OCI-LY7 (cell line): Measurements from ENCODE around the gene THRB. TPM values are rescaled to one million over a fixed set of nuclear protein-coding genes. Genes with fewer than 3 reads are reported as not detected.

ENCODE experiments used
- BruUV-seq: library from RNA; stranded (reverse); fragments of 400-500 nt; replicated peaks from 2 replicates; lab custom pipeline; 2021; lab: Mats Ljungman, UMichigan
- CTCF ChIA-PET: fragments of 300-600 bp; sonication (Branson Sonifier 250); formaldehyde crosslinking; loops from one replicate; lab custom pipeline; 2022; ENCODE audit warnings: antibody characterized with exemption; ENCODE audit not compliant: unreplicated experiment; lab: Charles Lee
- POLR2A ChIA-PET: fragments of 300-600 bp; sonication (Branson Sonifier 250); formaldehyde crosslinking; loops from one replicate; lab custom pipeline; 2022; ENCODE audit warnings: antibody characterized with exemption; lab: Charles Lee
- DNase-seq: peaks from one replicate; pipeline ENCODE4 v3.0.0-alpha.2; 2015; ENCODE audit warnings: low spot score
- H2AFZ ChIP-seq: fragments of 200-600 bp; sonication (generic), shearing (Covaris generic); 2 replicates; pipeline ENCODE4 v1.6.1; 2014; ENCODE audit warnings: mild to moderate bottlenecking, antibody characterized with exemption, low read length, moderate library complexity
- H3K27ac ChIP-seq: fragments of 200-600 bp; sonication (generic); 2 replicates; pipeline ENCODE4 v1.5.1; 2014; ENCODE audit warnings: mixed run types, low read depth, mild to moderate bottlenecking, moderate library complexity, low read length, inconsistent platforms; ENCODE audit not compliant: poor library complexity, severe bottlenecking
- H3K36me3 ChIP-seq: fragments of 200-600 bp; sonication (generic); 2 replicates; pipeline ENCODE4 v1.6.1; 2014; ENCODE audit warnings: mild to moderate bottlenecking, antibody characterized with exemption, low read length, moderate library complexity, mixed read lengths; ENCODE audit not compliant: insufficient read depth
- H3K4me1 ChIP-seq: fragments of 200-600 bp; sonication (generic); 2 replicates; pipeline ENCODE4 v1.5.1; 2014; ENCODE audit warnings: mild to moderate bottlenecking, low read length; ENCODE audit not compliant: insufficient read depth, poor library complexity, severe bottlenecking
- H3K4me2 ChIP-seq: fragments of 200-600 bp; sonication (generic); 2 replicates; pipeline ENCODE4 v1.6.1; 2014; ENCODE audit warnings: mild to moderate bottlenecking, low read length
- H3K4me3 ChIP-seq: fragments of 200-600 bp; sonication (generic); 2 replicates; pipeline ENCODE4 v1.5.1; 2014; ENCODE audit warnings: mild to moderate bottlenecking, low read depth, low read length; ENCODE audit not compliant: poor library complexity, severe bottlenecking
- H3K79me2 ChIP-seq: fragments of 200-600 bp; sonication (generic); 2 replicates; pipeline ENCODE4 v1.6.1; 2016; ENCODE audit warnings: low read depth, mild to moderate bottlenecking, low read length, moderate library complexity, mixed read lengths; ENCODE audit not compliant: insufficient read depth
- H3K9me2 ChIP-seq: fragments of 200-600 bp; sonication (generic); 2 replicates; pipeline ENCODE4 v1.6.1; 2016; ENCODE audit warnings: mild to moderate bottlenecking, low read length, mixed read lengths; ENCODE audit not compliant: insufficient read depth
- H3K9me3 ChIP-seq: fragments of 200-600 bp; sonication (generic); 2 replicates; pipeline ENCODE4 v1.6.1; 2014; ENCODE audit warnings: mild to moderate bottlenecking, mixed run types, low read length, mixed read lengths
- H4K20me1 ChIP-seq: fragments of 200-600 bp; sonication (generic); 2 replicates; pipeline ENCODE4 v1.6.1; 2014; ENCODE audit warnings: mild to moderate bottlenecking, antibody characterized with exemption, low read length, moderate library complexity, mixed read lengths; ENCODE audit not compliant: insufficient read depth
- CTCF ChIP-seq: fragments of 200-600 bp; sonication (generic); conservative IDR thresholded peaks from 2 replicates; pipeline ENCODE4 v1.5.1; 2014; ENCODE audit warnings: mild to moderate bottlenecking, antibody characterized with exemption, low read length, moderate library complexity, mixed read lengths
- EZH2phosphoT487 ChIP-seq: fragments of 200-600 bp; sonication (generic); IDR thresholded peaks from 2 replicates; pipeline ENCODE4 v1.6.1; 2018; ENCODE audit warnings: low read depth, borderline replicate concordance, mild to moderate bottlenecking, mixed run types, antibody characterized with exemption, low read length, moderate library complexity, mixed read lengths
- intact Hi-C: fragments of 100-400 bp; cut with micrococcal nuclease; formaldehyde crosslinking; loops from one replicate; pipeline ENCODE4 v1.10.0; 2022; ENCODE audit not compliant: unreplicated experiment
- total RNA-seq, 2 experiments: library from RNA; depleted of rRNA in 1 of 2; stranded (reverse); fragments of >200 nt in 1 of 2; shearing (Covaris generic) in 1 of 2; gene quantifications; 2 replicates each; pipeline ENCODE4 v1.2.3, GENCODE V29; 2014 to 2022

Gene THRB
- total RNA-seq, 2 experiments from 2014 or later: not detected

GRCh38 chr3:24192469-24193056 lies 302.1 kb downstream of the THRB start:
- H4K20me1 ChIP-seq: no peaks in the 10 kb centered on the region
- H3K27ac ChIP-seq: no peak overlapping the region
- H3K79me2 ChIP-seq: no peaks in the 10 kb centered on the region
- TF ChIP-seq EZH2phosphoT487 (no peak), CTCF (no peak)
- intact Hi-C loops: no loop called here
- no peak overlapping the region for H2AFZ ChIP-seq
- BruUV-seq: no TSS peak
- H3K4me1 ChIP-seq: no peaks in the 10 kb centered on the region
- no peak overlapping the region for H3K4me2 ChIP-seq
- H3K9me3 ChIP-seq: no peaks in the 10 kb centered on the region
- H3K4me3 ChIP-seq: no peak overlapping the region
- DNase-seq: no peak
- no peaks in the 10 kb centered on the region for H3K36me3 ChIP-seq
- CTCF ChIA-PET: no interaction called here
- H3K9me2 ChIP-seq: no peaks in the 10 kb centered on the region
- POLR2A ChIA-PET: interaction anchor here (0.5 to 1.2 kb wide), 2 partner anchors 22 to 181 kb away, joined by 3 to 5 read pairs; no protein-coding TSS in a partner anchor

- Histone ChIP-seq H3K4me2 (no peak overlapping the region), H3K4me3 (no peak overlapping the region), H3K9me2 (no peaks in the 10 kb centered on the region), H3K36me3 (no peaks in the 10 kb centered on the region), H3K27ac (no peak overlapping the region), H2AFZ (no peak overlapping the region), H3K79me2 (no peaks in the 10 kb centered on the region), H4K20me1 (no peaks in the 10 kb centered on the region), H3K9me3 (no peaks in the 10 kb centered on the region), H3K4me1 (no peaks in the 10 kb centered on the region)
- no TSS peak for BruUV-seq
- TF ChIP-seq EZH2phosphoT487 (no peak), CTCF (no peak)
- POLR2A ChIA-PET: interaction anchor here (0.8 to 1.2 kb wide), 4 partner anchors 22 to 32 kb away, joined by 3 to 5 read pairs (median 4); no protein-coding TSS in a partner anchor
- intact Hi-C loops: no loop called here
- CTCF ChIA-PET: no interaction called here
- no peak for DNase-seq
Observed at GRCh38 chr3:24191801-24192403, 302.7 kb downstream of the THRB start.

- no peak for DNase-seq
- H3K9me3 ChIP-seq: no peaks in the 10 kb centered on the region
- TF ChIP-seq CTCF (no peak), EZH2phosphoT487 (no peak)
- no peak overlapping the region for H3K4me2 ChIP-seq
- intact Hi-C loops: no loop called here
- CTCF ChIA-PET: no interaction called here
- H2AFZ ChIP-seq: no peak overlapping the region
- H3K79me2 ChIP-seq: no peaks in the 10 kb centered on the region
- POLR2A ChIA-PET: no interaction called here
- no peak overlapping the region for H3K4me3 ChIP-seq
- no peaks in the 10 kb centered on the region for H3K36me3 ChIP-seq
- no peaks in the 10 kb centered on the region for H3K9me2 ChIP-seq
- no peaks in the 10 kb centered on the region for H4K20me1 ChIP-seq
- H3K27ac ChIP-seq: no peak overlapping the region
- no TSS peak for BruUV-seq
- no peaks in the 10 kb centered on the region for H3K4me1 ChIP-seq
Observed at GRCh38 chr3:24190256-24190655, 304.4 kb downstream of the THRB start.
